CD8-positive, alpha-beta memory T cell (primary cell): ENCODE data around the gene NR6A1. TPM values are rescaled to one million over a fixed set of nuclear protein-coding genes. Genes with fewer than 3 reads are reported as not detected.

Source experiments
- CTCF ChIA-PET: fragments of 350-600 bp; sonication (Branson Sonifier 250); formaldehyde crosslinking; loops from one replicate; lab custom pipeline; 2021; ENCODE audit warnings: antibody characterized with exemption; lab: Charles Lee
- POLR2A ChIA-PET: fragments of 350-600 bp; sonication (Branson Sonifier 250); formaldehyde crosslinking; loops from one replicate; lab custom pipeline; 2021; ENCODE audit warnings: antibody characterized with exemption; lab: Charles Lee
- DNase-seq, 5 donors: peaks; one replicate each; pipeline versions ENCODE4 v3.0.0 to v3.0.0-alpha.2; 2020 to 2022; ENCODE audit warnings: mixed read lengths in 1 of 5
- H3K27ac ChIP-seq: one replicate; pipeline ENCODE4 v1.7.0; 2013; ENCODE audit warnings: low read depth, mild to moderate bottlenecking, low read length, moderate library complexity
- H3K27me3 ChIP-seq: 2 replicates; pipeline ENCODE4 v1.7.0; 2013; ENCODE audit warnings: low read length, mild to moderate bottlenecking; ENCODE audit not compliant: insufficient read depth, poor library complexity, severe bottlenecking
- H3K36me3 ChIP-seq: 2 replicates; pipeline ENCODE4 v1.7.0; 2013; ENCODE audit warnings: mild to moderate bottlenecking, low read length, moderate library complexity; ENCODE audit not compliant: insufficient read depth
- H3K4me1 ChIP-seq: 2 replicates; pipeline ENCODE4 v1.7.0; 2013; ENCODE audit warnings: mild to moderate bottlenecking, low read length, moderate library complexity; ENCODE audit not compliant: insufficient read depth
- H3K4me3 ChIP-seq: 2 replicates; pipeline ENCODE4 v1.7.0; 2013; ENCODE audit warnings: mild to moderate bottlenecking, low read length
- H3K9me3 ChIP-seq: 2 replicates; pipeline ENCODE4 v1.7.0; 2013; ENCODE audit warnings: mild to moderate bottlenecking, low read length
- H3K27ac Mint-ChIP-seq, 8 donors: one replicate each; pipeline ENCODE4 v1.8.0; 2020 to 2021; ENCODE audit warnings: mixed read lengths in 8 of 8, mild to moderate bottlenecking in 6 of 8, inconsistent platforms in 3 of 8, moderate library complexity in 3 of 8
- H3K27me3 Mint-ChIP-seq, 2 donors: one replicate each; pipeline ENCODE4 v1.8.0; 2020 to 2021; ENCODE audit warnings: mixed read lengths in 2 of 2, mild to moderate bottlenecking in 1 of 2, moderate library complexity in 1 of 2
- H3K36me3 Mint-ChIP-seq, 3 donors: one replicate each; pipeline ENCODE4 v1.8.0; 2020 to 2021; ENCODE audit warnings: mixed read lengths in 3 of 3, inconsistent platforms in 1 of 3, mild to moderate bottlenecking in 1 of 3
- H3K4me1 Mint-ChIP-seq, 3 donors: one replicate each; pipeline ENCODE4 v1.8.0; 2020 to 2021; ENCODE audit warnings: mixed read lengths in 3 of 3, inconsistent platforms in 1 of 3, mild to moderate bottlenecking in 1 of 3
- H3K4me3 Mint-ChIP-seq, 7 donors: one replicate each; pipeline ENCODE4 v1.8.0; 2020 to 2021; ENCODE audit warnings: mixed read lengths in 7 of 7, mild to moderate bottlenecking in 6 of 7, moderate library complexity in 4 of 7, inconsistent platforms in 2 of 7
- H3K9me3 Mint-ChIP-seq, 5 donors: one replicate each; pipeline ENCODE4 v1.8.0; 2020 to 2022; ENCODE audit warnings: mixed read lengths in 5 of 5, mild to moderate bottlenecking in 3 of 5, moderate library complexity in 2 of 5, inconsistent platforms in 1 of 5
- polyA plus RNA-seq: library from polyadenylated mRNA; unstranded; fragments of 300-500 nt; fragmentation: Illumina TruSeq; gene quantifications from one replicate; pipeline ENCODE4 v1.2.3, GENCODE V29; 2021
- total RNA-seq, 2 experiments: library from RNA; stranded (reverse); gene quantifications; one replicate each; pipeline ENCODE4 v1.2.3, GENCODE V29; 2021

Gene NR6A1
- total and polyA plus RNA-seq, 3 experiments from 2014 or later: 2.4 to 3.0 TPM; not detected in 1

DNA sequence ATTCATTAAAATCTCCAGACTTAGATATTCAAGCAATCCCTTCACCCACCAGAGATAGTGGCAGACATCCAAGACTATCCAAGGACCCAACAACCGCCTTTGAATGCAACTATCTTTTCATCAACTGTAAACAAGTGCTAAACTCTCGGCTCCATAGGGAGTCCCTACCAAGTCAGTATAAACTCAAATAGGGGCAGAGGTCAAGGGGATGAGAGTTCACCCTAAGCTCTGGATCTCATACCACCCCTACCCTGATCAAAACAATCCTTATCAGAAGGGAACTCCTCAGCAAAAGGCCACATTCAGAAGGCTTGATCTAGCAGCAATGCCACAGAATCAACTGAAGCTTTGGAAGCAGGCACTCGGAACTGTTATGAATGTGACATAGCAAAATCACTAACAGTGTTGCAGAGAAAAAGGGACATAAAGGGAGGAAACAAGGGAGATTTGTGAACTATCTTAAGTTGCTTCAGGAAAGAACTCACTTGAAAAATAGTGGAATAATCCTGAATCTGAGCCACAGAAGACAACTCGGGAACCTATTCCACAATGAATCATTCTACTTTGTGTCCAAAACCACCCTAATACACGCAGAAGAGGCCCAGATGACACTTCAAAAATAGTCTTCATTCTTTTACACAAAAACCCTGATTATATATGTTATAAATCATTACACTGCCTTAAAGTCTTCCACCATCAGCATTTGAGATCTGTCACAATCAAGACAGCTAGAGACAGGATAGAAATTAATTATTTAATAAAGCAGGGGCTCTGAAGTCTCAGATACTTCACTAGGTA, 49.8 kb downstream of the NR6A1 start:
- H3K27ac ChIP-seq: no peak overlapping the region
- Mint-ChIP-seq H3K36me3 (no peaks in the 10 kb centered on the region), H3K4me1 (no peaks in the 10 kb centered on the region), H3K4me3 (no peak overlapping the region), H3K27me3 (peaks cover 0 to 8% of the 10 kb centered on the region in 2 donors), H3K9me3 (no peaks in the 10 kb centered on the region), H3K27ac (no peak overlapping the region)
- H3K4me1 ChIP-seq: no peaks in the 10 kb centered on the region
- ChIA-PET POLR2A (no interaction called here), CTCF (no interaction called here)
- H3K4me3 ChIP-seq: no peak overlapping the region
- H3K27me3 ChIP-seq: no peaks in the 10 kb centered on the region
- DNase-seq: no peak
- H3K36me3 ChIP-seq: no peaks in the 10 kb centered on the region
- H3K9me3 ChIP-seq: no peaks in the 10 kb centered on the region

DNA sequence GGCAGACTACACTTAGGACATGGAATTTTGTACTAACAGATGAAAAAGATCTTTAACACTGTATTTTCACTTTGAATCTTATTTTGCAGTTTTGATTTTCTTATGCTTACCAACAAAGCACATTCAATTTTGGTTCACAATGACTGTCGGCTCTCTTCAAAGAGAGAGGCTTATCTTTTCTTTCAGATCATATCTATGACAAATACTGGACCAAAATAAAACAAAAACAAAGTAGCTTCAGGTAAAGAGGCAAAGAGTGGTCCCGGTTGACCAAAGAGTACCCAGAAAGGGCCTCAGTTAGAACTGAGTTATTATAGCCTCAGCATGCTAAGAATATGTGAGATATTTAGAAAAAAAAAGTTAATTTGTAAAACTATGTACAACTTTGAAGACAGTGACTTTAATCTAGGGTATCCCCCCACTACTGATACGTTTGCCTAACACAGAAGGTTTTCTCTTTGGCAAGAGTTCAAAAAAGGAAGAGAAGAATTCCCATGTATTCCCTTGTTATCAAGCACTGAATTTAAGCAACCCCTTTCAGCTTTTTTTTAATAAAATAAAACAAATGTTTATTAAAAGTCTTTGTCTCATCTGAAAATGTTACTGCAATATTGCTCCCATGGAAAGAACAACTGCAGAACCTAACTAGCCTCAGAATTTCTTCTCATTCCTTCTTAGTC, 50.5 kb downstream of the NR6A1 start:
- Mint-ChIP-seq H3K27me3 (peaks cover 0 to 8% of the 10 kb centered on the region in 2 donors), H3K36me3 (no peaks in the 10 kb centered on the region), H3K4me3 (no peak overlapping the region), H3K27ac (no peak overlapping the region), H3K4me1 (no peaks in the 10 kb centered on the region), H3K9me3 (no peaks in the 10 kb centered on the region)
- Histone ChIP-seq H3K9me3 (no peaks in the 10 kb centered on the region), H3K36me3 (no peaks in the 10 kb centered on the region), H3K27me3 (no peaks in the 10 kb centered on the region), H3K4me3 (no peak overlapping the region), H3K27ac (no peak overlapping the region), H3K4me1 (no peaks in the 10 kb centered on the region)
- ChIA-PET POLR2A (no interaction called here), CTCF (no interaction called here)
- no peak for DNase-seq

DNA sequence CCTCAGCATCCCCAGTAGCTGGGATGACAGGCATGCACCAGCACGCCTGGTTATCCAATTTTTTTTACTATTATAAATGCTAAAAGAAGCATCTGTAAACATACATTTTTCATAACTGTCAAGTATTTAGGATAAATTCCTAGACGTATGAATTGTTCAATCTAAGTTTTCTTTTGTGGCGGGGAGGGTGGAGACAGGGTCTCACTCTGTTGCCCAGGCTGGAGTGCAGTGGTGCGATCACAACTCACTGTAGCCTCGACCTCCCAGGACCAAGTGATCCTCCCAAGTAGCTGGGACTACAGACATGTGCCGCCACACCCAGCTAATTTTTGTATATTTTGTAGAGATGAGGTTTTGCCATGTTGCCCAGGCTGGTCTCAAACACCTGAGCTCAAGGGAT, 52.2 kb downstream of the NR6A1 start:
- H3K27me3 Mint-ChIP-seq: peaks cover 3 to 8% of the 10 kb centered on the region in 2 donors
- no peaks in the 10 kb centered on the region for H3K36me3 Mint-ChIP-seq
- CTCF ChIA-PET: no interaction called here

DNA sequence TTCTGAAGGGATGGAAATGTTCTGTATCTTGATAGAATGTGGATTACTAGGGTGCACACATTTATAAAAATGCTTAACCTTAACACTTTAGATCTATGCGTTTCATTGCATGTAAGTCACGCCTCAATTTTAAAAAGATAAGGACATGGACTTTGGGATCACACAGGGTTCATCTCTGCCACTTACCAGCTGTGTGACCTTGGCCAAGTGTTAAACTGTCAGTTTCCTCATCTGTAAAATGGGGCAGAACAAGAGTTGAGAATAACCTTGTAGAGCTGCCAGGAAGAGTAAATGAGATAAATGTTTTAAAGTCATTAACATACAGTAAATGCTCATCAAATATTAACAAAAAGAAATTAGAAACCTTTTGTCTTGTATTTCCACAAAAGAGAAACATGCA, 53.5 kb downstream of the NR6A1 start:
- H3K27ac ChIP-seq: no peak overlapping the region
- H3K27me3 ChIP-seq: no peaks in the 10 kb centered on the region
- no peaks in the 10 kb centered on the region for H3K4me1 Mint-ChIP-seq
- H3K27me3 Mint-ChIP-seq: peaks cover 6 to 8% of the 10 kb centered on the region in 2 donors
- H3K4me3 Mint-ChIP-seq: no peak overlapping the region
- no peaks in the 10 kb centered on the region for H3K4me1 ChIP-seq
- H3K9me3 ChIP-seq: no peaks in the 10 kb centered on the region
- no peak overlapping the region for H3K27ac Mint-ChIP-seq
- no peaks in the 10 kb centered on the region for H3K36me3 Mint-ChIP-seq
- H3K36me3 ChIP-seq: no peaks in the 10 kb centered on the region
- POLR2A ChIA-PET: no interaction called here
- H3K4me3 ChIP-seq: no peak overlapping the region
- DNase-seq: no peak
- peaks cover 0 to 3% (median 0%) of the 10 kb centered on the region in 5 donors for H3K9me3 Mint-ChIP-seq
- CTCF ChIA-PET: no interaction called here

More for the DNA sequence above, 52.2 kb downstream of the NR6A1 start:
- Histone ChIP-seq H3K9me3 (no peaks in the 10 kb centered on the region), H3K36me3 (no peaks in the 10 kb centered on the region), H3K27ac (no peak overlapping the region), H3K27me3 (no peaks in the 10 kb centered on the region), H3K4me3 (no peak overlapping the region), H3K4me1 (no peaks in the 10 kb centered on the region)
- Mint-ChIP-seq H3K4me1 (no peaks in the 10 kb centered on the region), H3K4me3 (no peak overlapping the region), H3K27ac (no peak overlapping the region), H3K9me3 (peaks cover 0 to 3% (median 0%) of the 10 kb centered on the region in 5 donors)
- POLR2A ChIA-PET: no interaction called here
- no peak for DNase-seq

DNA sequence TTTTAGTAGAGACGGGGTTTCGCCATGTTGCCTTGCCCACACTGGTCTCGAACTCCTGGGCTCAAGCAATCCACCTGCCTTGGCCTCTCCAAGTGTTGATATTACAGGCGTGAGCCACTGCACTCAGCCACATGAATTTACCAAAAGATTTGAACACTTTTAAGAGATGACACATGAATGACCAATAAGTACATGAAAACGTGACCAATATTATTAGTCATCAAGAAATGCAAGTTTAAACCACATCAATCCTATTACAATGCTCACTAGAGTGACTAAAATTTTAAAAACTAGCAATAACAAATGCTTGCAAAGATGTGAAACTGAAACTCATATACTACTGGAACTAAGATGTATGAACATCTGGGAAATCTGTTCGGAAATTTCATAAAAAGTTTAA, 54.3 kb downstream of the NR6A1 start:
- Histone ChIP-seq H3K4me3 (no peak overlapping the region), H3K36me3 (no peaks in the 10 kb centered on the region), H3K27me3 (no peaks in the 10 kb centered on the region), H3K9me3 (no peaks in the 10 kb centered on the region), H3K27ac (no peak overlapping the region), H3K4me1 (no peaks in the 10 kb centered on the region)
- Mint-ChIP-seq H3K36me3 (no peaks in the 10 kb centered on the region), H3K9me3 (peaks cover 0 to 3% (median 0%) of the 10 kb centered on the region in 5 donors), H3K27me3 (peaks cover 6 to 12% of the 10 kb centered on the region in 2 donors), H3K27ac (no peak overlapping the region), H3K4me3 (no peak overlapping the region), H3K4me1 (no peaks in the 10 kb centered on the region)
- POLR2A ChIA-PET: no interaction called here
- DNase-seq: no peak
- CTCF ChIA-PET: interaction anchor here (1.9 kb wide), 1 partner anchor 99 kb away, joined by 6 read pairs; no protein-coding TSS in a partner anchor

DNA sequence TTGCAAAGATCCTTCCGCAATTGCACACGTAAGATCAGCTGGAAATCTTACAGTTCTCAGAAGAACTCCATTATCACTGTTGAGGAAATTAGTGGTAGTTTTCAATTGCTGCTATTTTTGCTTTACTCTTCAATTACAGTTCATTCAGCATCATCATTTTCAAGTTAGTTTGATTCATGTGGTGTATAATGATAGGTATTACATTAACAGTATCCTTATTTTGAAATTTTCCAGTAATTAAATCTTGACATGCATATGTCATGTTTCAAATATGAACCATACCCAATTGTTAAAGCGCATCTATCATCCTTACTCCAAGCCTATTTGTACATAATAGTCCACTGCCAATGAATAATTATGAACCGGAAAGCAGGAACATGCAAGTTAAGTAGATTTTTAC, 60.3 kb downstream of the NR6A1 start:
- Mint-ChIP-seq H3K27me3 (peaks cover 21 to 34% of the 10 kb centered on the region in 2 donors), H3K9me3 (peaks cover 0 to 3% (median 0%) of the 10 kb centered on the region in 5 donors), H3K4me1 (no peaks in the 10 kb centered on the region), H3K4me3 (no peak overlapping the region), H3K36me3 (no peaks in the 10 kb centered on the region), H3K27ac (no peak overlapping the region)
- no peaks in the 10 kb centered on the region for H3K36me3 ChIP-seq
- H3K27ac ChIP-seq: no peak overlapping the region
- H3K9me3 ChIP-seq: no peaks in the 10 kb centered on the region
- H3K4me3 ChIP-seq: no peak overlapping the region
- no peak for DNase-seq
- H3K4me1 ChIP-seq: no peaks in the 10 kb centered on the region
- ChIA-PET POLR2A (interaction anchor here (0.6 kb wide), 1 partner anchor 1686 kb away, joined by 3 read pairs; no protein-coding TSS in a partner anchor), CTCF (interaction anchor here (1.4 to 3.3 kb wide), 2 partner anchors 93 to 141 kb away, joined by 3 to 15 read pairs; no protein-coding TSS in a partner anchor)
- peaks cover 5% of the 10 kb centered on the region for H3K27me3 ChIP-seq

DNA sequence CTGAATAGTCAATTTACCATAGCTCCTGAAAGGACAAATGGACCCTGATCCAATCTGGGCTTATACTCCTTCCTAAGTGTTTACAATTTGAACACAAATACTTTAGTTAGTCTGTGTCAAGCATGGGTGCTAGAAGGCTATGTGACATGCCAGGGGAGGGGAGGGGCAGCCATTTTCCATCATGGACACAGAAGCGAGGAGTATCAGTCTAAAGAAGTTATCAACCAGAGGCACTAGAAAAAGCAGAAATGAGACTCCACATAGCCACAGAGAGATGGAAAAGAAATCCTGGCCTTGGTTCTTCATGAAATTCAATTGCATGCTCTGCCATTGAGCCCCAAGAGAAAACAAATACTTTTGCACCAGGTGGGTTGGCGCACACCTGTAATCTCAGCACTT, 61.8 kb downstream of the NR6A1 start:
- ChIA-PET CTCF (no interaction called here), POLR2A (no interaction called here)
- H3K4me1 Mint-ChIP-seq: no peaks in the 10 kb centered on the region
- Histone ChIP-seq H3K4me3 (no peak overlapping the region), H3K36me3 (no peaks in the 10 kb centered on the region), H3K27ac (no peak overlapping the region), H3K9me3 (no peaks in the 10 kb centered on the region), H3K27me3 (peaks cover 5% of the 10 kb centered on the region), H3K4me1 (no peaks in the 10 kb centered on the region)
- H3K9me3 Mint-ChIP-seq: no peaks in the 10 kb centered on the region
- peaks cover 18 to 34% of the 10 kb centered on the region in 2 donors for H3K27me3 Mint-ChIP-seq
- DNase-seq: no peak
- no peak overlapping the region for H3K27ac Mint-ChIP-seq
- H3K36me3 Mint-ChIP-seq: no peaks in the 10 kb centered on the region
- no peak overlapping the region for H3K4me3 Mint-ChIP-seq

DNA sequence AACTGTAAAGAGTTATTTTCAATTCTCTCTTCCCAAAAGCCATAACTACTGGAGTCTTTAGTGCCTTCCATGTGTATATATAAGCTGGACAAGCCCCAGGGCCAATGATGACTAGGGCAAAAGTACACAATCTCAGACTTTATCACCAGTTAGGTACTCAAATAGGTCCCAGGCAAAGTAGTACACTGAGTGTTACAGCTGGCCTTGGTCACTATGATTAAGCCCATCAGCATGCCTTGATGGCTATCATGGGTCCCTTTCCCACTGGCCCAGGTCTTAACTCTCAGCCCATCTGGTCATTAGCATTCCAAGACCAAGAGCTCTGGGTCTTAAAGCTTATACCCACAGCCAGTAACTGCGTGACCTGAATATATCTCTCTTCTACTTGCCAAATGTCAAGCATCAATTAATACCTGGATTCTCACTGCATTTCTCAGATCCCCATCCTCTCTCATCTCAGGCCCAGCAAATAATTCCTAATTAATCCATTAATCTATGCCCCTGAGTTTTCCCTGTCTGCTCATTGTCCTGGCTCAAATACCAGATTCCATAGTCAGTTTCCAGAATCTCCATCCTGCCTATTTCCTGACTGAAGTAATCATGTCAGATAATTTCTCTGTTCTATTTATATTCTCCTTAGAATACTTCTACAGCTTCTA, 62.3 kb downstream of the NR6A1 start:
- Histone ChIP-seq H3K4me3 (no peak overlapping the region), H3K27me3 (peaks cover 5% of the 10 kb centered on the region), H3K9me3 (no peaks in the 10 kb centered on the region), H3K36me3 (no peaks in the 10 kb centered on the region), H3K27ac (no peak overlapping the region), H3K4me1 (no peaks in the 10 kb centered on the region)
- Mint-ChIP-seq H3K9me3 (no peaks in the 10 kb centered on the region), H3K4me3 (no peak overlapping the region), H3K27me3 (peaks cover 18 to 34% of the 10 kb centered on the region in 2 donors), H3K27ac (no peak overlapping the region), H3K36me3 (no peaks in the 10 kb centered on the region), H3K4me1 (no peaks in the 10 kb centered on the region)
- POLR2A ChIA-PET: no interaction called here
- no peak for DNase-seq
- CTCF ChIA-PET: no interaction called here
